Measurements from ENCODE around the gene GPR108.

DNA sequence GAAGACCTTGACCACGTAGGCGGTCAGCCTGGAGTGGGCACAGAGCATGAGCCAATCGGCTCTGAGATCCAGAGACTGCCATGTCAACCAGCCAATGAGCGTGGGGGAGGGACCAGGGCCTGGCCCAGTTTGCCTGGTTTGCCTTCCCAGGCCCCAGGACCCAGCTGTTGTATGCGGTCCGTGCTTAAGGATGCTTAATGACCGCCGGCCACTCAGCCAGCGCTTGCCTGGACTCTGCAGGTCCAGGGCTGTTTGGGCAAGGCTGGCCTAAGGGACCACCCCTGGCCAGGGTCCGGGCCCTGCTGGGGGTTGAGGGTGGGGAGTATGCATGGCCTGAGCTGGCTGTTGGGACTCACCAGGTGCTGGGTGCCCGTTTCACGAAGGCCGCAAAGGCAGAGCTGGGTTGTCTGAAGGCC, 44.3 kb downstream of the GPR108 start:
- TF ChIP-seq, protein P1, sequence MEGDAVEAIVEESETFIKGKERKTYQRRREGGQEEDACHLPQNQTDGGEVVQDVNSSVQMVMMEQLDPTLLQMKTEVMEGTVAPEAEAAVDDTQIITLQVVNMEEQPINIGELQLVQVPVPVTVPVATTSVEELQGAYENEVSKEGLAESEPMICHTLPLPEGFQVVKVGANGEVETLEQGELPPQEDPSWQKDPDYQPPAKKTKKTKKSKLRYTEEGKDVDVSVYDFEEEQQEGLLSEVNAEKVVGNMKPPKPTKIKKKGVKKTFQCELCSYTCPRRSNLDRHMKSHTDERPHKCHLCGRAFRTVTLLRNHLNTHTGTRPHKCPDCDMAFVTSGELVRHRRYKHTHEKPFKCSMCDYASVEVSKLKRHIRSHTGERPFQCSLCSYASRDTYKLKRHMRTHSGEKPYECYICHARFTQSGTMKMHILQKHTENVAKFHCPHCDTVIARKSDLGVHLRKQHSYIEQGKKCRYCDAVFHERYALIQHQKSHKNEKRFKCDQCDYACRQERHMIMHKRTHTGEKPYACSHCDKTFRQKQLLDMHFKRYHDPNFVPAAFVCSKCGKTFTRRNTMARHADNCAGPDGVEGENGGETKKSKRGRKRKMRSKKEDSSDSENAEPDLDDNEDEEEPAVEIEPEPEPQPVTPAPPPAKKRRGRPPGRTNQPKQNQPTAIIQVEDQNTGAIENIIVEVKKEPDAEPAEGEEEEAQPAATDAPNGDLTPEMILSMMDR (optimal IDR thresholded peaks at IDR 0.05 in 1 of 3, IDR thresholded peaks at IDR 0.05 in 1 of 3, conservative IDR thresholded peaks at IDR 0.05 in 1 of 3; ENCODE audit: extremely low read depth in 1 of 3, insufficient read depth in 2 of 3, low read length in 3 of 3) = no peak
- no peak for TF ChIP-seq EZH2 (IDR thresholded peaks at IDR 0.05; ENCODE audit: low read length)

Measured in keratinocyte (primary cell).